ENCODE measurements around the gene SRGAP3. TPM values are rescaled to one million over a fixed set of nuclear protein-coding genes. Genes with fewer than 3 reads are reported as not detected.

Gene SRGAP3
- total RNA-seq, 1 donor: 2.5 TPM

DNA sequence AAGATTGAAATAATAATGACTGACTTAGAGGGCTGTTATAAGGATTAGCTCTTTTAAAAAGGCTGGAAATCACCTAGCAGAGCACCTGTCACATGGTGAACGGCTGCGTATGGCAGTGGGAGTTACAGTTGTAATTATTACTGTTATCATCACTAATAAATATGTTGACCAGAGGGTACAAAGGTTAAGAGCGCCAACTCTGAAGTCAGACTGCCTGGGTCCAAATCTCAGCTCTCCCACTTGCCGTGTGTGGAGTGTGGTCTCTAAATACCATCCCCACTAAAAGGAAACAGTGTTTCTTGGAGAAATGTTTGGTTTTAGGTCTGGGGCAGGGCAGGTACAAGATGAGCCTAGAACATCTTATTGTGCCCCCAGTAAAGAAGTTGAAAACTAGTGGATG lies 280.2 kb downstream of the SRGAP3 start:
- Histone ChIP-seq H4K20me1 (ENCODE audit: insufficient read depth, low read length) (no peaks in the 10 kb centered on the region), H3K4me3 (ENCODE audit: insufficient read depth, low read length) (no peak overlapping the region), H3K27me3 (ENCODE audit: insufficient read depth, low read length) (peaks cover 7% of the 10 kb centered on the region), H3K79me2 (ENCODE audit: insufficient read depth, low read length) (no peaks in the 10 kb centered on the region), H3K4me1 (ENCODE audit: insufficient read depth, low read length) (peaks cover 12% of the 10 kb centered on the region), H3K9me3 (ENCODE audit: low read depth, low read length) (no peaks in the 10 kb centered on the region), H3K27ac (ENCODE audit: low read depth, low read length) (no peak overlapping the region), H3K4me2 (ENCODE audit: insufficient read depth, low read length) (no peak overlapping the region), H2AFZ (ENCODE audit: low read length) (no peak overlapping the region), H3K36me3 (ENCODE audit: insufficient read depth, low read length) (no peaks in the 10 kb centered on the region)
- no peak for DNase-seq (ENCODE audit: insufficient read length, low spot score, missing footprints)
- TF ChIP-seq CTCF (IDR thresholded peaks at IDR 0.05; ENCODE audit: extremely low read depth, low read depth, low read length): no peak

DNA sequence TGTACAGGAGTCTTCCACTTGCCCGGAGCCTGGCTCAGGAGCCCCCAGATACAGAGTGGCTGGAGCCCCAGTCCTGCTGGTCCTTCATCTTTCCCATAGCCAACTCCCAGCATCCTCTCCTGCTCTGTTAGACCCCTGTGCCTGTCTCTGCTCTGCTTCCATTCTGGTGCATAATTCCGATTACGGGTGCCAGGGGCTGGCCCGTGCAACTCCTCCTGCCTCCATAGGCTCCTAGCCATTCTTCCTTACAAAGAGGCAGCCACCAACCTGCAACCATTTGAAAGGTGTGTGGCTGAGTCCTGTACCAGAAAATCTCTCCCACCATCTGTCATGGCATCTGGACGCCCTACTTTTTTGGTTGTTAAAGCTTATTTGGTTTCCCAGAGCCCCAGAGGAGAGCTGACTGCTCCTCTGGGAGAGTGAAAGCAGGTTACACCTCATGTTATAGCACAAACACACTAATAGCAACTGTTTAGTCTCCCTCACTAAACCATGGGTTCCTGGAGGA lies 281.0 kb downstream of the SRGAP3 start:
- DNase-seq (ENCODE audit: insufficient read length, low spot score, missing footprints): no peak
- Histone ChIP-seq H3K4me3 (ENCODE audit: insufficient read depth, low read length) (no peak overlapping the region), H4K20me1 (ENCODE audit: insufficient read depth, low read length) (no peaks in the 10 kb centered on the region), H3K27me3 (ENCODE audit: insufficient read depth, low read length) (peaks cover 7% of the 10 kb centered on the region), H3K27ac (ENCODE audit: low read depth, low read length) (no peak overlapping the region), H3K79me2 (ENCODE audit: insufficient read depth, low read length) (no peaks in the 10 kb centered on the region), H3K36me3 (ENCODE audit: insufficient read depth, low read length) (no peaks in the 10 kb centered on the region), H3K9me3 (ENCODE audit: low read depth, low read length) (no peaks in the 10 kb centered on the region), H3K4me2 (ENCODE audit: insufficient read depth, low read length) (no peak overlapping the region), H3K4me1 (ENCODE audit: insufficient read depth, low read length) (peaks cover 19% of the 10 kb centered on the region), H2AFZ (ENCODE audit: low read length) (no peak overlapping the region)
- no peak for TF ChIP-seq CTCF (IDR thresholded peaks at IDR 0.05; ENCODE audit: extremely low read depth, low read depth, low read length)

GRCh38 chr3:8967553-8967952 lies 281.9 kb downstream of the SRGAP3 start:
- Histone ChIP-seq H3K4me3 (ENCODE audit: insufficient read depth, low read length) (no peak overlapping the region), H3K4me1 (ENCODE audit: insufficient read depth, low read length) (peaks cover 23% of the 10 kb centered on the region), H3K9me3 (ENCODE audit: low read depth, low read length) (no peaks in the 10 kb centered on the region), H3K79me2 (ENCODE audit: insufficient read depth, low read length) (peaks cover 7% of the 10 kb centered on the region), H3K4me2 (ENCODE audit: insufficient read depth, low read length) (no peak overlapping the region), H4K20me1 (ENCODE audit: insufficient read depth, low read length) (no peaks in the 10 kb centered on the region), H3K36me3 (ENCODE audit: insufficient read depth, low read length) (no peaks in the 10 kb centered on the region), H2AFZ (ENCODE audit: low read length) (no peak overlapping the region), H3K27ac (ENCODE audit: low read depth, low read length) (no peak overlapping the region), H3K27me3 (ENCODE audit: insufficient read depth, low read length) (peaks cover 7% of the 10 kb centered on the region)
- TF ChIP-seq CTCF (IDR thresholded peaks at IDR 0.05; ENCODE audit: extremely low read depth, low read depth, low read length): no peak
- no peak for DNase-seq (ENCODE audit: insufficient read length, low spot score, missing footprints)

GRCh38 chr3:8966820-8967348 lies 282.6 kb downstream of the SRGAP3 start:
- no peak for TF ChIP-seq CTCF (IDR thresholded peaks at IDR 0.05; ENCODE audit: extremely low read depth, low read depth, low read length)
- no peaks in the 10 kb centered on the region for H3K9me3 ChIP-seq (ENCODE audit: low read depth, low read length)

More at GRCh38 chr3:8966820-8967348, 282.6 kb downstream of the SRGAP3 start:
- peaks cover 7% of the 10 kb centered on the region for H3K27me3 ChIP-seq (ENCODE audit: insufficient read depth, low read length)
- peaks cover 14% of the 10 kb centered on the region for H3K79me2 ChIP-seq (ENCODE audit: insufficient read depth, low read length)
- H3K4me3 ChIP-seq (ENCODE audit: insufficient read depth, low read length): no peak overlapping the region
- H3K36me3 ChIP-seq (ENCODE audit: insufficient read depth, low read length): no peaks in the 10 kb centered on the region
- no peak overlapping the region for H3K27ac ChIP-seq (ENCODE audit: low read depth, low read length)
- H3K4me1 ChIP-seq (ENCODE audit: insufficient read depth, low read length): peaks cover 29% of the 10 kb centered on the region
- no peak overlapping the region for H2AFZ ChIP-seq (ENCODE audit: low read length)
- no peaks in the 10 kb centered on the region for H4K20me1 ChIP-seq (ENCODE audit: insufficient read depth, low read length)
- DNase-seq (ENCODE audit: insufficient read length, low spot score, missing footprints): no peak
- H3K4me2 ChIP-seq (ENCODE audit: insufficient read depth, low read length): no peak overlapping the region
